ENCODE results near the gene DNASE1L1. TPM values are rescaled to one million over a fixed set of nuclear protein-coding genes. Genes with fewer than 3 reads are reported as not detected.
A peak's percentile ranks its signal among the peaks of the same experiment; 100 is the strongest.

DNASE1L1 gene
- total RNA-seq, 1 experiment from 2014 or later, result 16.2 TPM

- no peak for TF ChIP-seq TCF7 (CRISPR knock-in tag; IDR thresholded peaks at IDR 0.05; ENCODE audit: low read depth)
- no peak for TF ChIP-seq CREB1 (CRISPR knock-in tag; IDR thresholded peaks at IDR 0.05)
- TF ChIP-seq ZNF512 (CRISPR knock-in tag; IDR thresholded peaks at IDR 0.05; ENCODE audit: borderline replicate concordance), result no peak
- TF ChIP-seq ZBTB21 (CRISPR knock-in tag; IDR thresholded peaks at IDR 0.05; ENCODE audit: borderline replicate concordance), result no peak
- no peak for TF ChIP-seq PRRX2 (CRISPR knock-in tag; IDR thresholded peaks at IDR 0.05)
- TF ChIP-seq ZNF138 (CRISPR knock-in tag; conservative IDR thresholded peaks at IDR 0.05), result no peak
- TF ChIP-seq CREM (CRISPR knock-in tag; IDR thresholded peaks at IDR 0.05), result no peak
- TF ChIP-seq ZMAT4 (CRISPR knock-in tag; IDR thresholded peaks at IDR 0.05), result no peak
- TF ChIP-seq IRF1 (CRISPR knock-in tag; IDR thresholded peaks at IDR 0.05), result no peak
- no peak for TF ChIP-seq ATF2 (CRISPR knock-in tag; IDR thresholded peaks at IDR 0.05; ENCODE audit: borderline replicate concordance, low read depth)
- TF ChIP-seq GTF2I (CRISPR knock-in tag; conservative IDR thresholded peaks at IDR 0.05), result no peak
- TF ChIP-seq CBFB (CRISPR knock-in tag; IDR thresholded peaks at IDR 0.05; ENCODE audit: low read depth), result no peak
- TF ChIP-seq TEAD4 (CRISPR knock-in tag; IDR thresholded peaks at IDR 0.05), result no peak
- no peak for TF ChIP-seq CDX4 (CRISPR knock-in tag; IDR thresholded peaks at IDR 0.05; ENCODE audit: borderline replicate concordance)
- TF ChIP-seq SP1 (CRISPR knock-in tag; conservative IDR thresholded peaks at IDR 0.05), result no peak
- TF ChIP-seq ZNF121 (CRISPR knock-in tag; IDR thresholded peaks at IDR 0.05), result no peak
- no peak for TF ChIP-seq PRDM15 (CRISPR knock-in tag; IDR thresholded peaks at IDR 0.05)
- no peak for TF ChIP-seq E2F5 (CRISPR knock-in tag; IDR thresholded peaks at IDR 0.05)
- TF ChIP-seq ETV6 (CRISPR knock-in tag; IDR thresholded peaks at IDR 0.05), result no peak
- Mint-ChIP-seq H3K9me3 (no peaks in the 10 kb centered on the region), H3K36me3 (peaks cover 6% of the 10 kb centered on the region), H3K27ac (peak overlapping the region; percentile 36; the same call in 1 of the 2 replicates), H3K27me3 (ENCODE audit: low read depth) (peaks cover 11% of the 10 kb centered on the region), H3K4me1 (peaks cover 23% of the 10 kb centered on the region), H3K4me3 (no peak overlapping the region; the same call in 1 of the 2 replicates)
- ATAC-seq, result no peak
- POLR2A ChIA-PET, result interaction anchor here (0.6 to 1.5 kb wide), 2 partner anchors 8 to 21 kb away, joined by 3 to 5 read pairs; partner anchors contain the start of gene RPL10
- CTCF ChIA-PET, result no interaction called here
- DNase-seq (ENCODE audit: low spot score), result no peak
Observed at GRCh38 chrX:154376774-154377173, 32.3 kb downstream of the DNASE1L1 start.

Measured in WTC11 (cell line).